ENCODE results near the gene CGB5. TPM values are rescaled to one million over a fixed set of nuclear protein-coding genes. Genes with fewer than 3 reads are reported as not detected.
"Not testable (repeated sequence)": the region's sequence is repeated elsewhere in the genome, so short reads cannot be mapped to it uniquely, and the experiment has no call there.

Gene CGB5
- total RNA-seq, 1 experiment from 2014 or later: not detected

DNA sequence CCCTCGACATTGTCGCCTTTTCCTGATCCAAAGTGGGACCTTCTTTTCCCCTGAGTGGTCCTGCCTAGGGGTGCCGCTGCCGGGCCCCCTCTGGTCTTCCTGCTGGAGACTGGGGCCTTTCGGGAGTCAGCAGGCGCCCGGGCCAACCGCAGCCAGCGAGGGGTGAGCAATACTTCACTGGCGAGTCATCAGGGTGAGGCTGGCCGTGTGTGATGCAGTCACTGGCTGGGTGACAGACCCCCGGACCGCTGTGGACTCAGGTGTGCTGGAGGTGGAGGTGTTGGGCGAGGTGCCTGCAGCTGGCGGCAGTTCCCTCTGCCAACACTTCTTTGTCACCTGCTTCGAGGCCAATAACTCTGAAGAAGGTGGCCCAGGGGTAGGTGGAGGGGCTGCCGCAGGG, 1.5 kb upstream of the CGB5 start:
- Histone ChIP-seq H3K27me3 (ENCODE audit: control insufficient read depth, insufficient read depth, low read length) (no peaks in the 10 kb centered on the region), H3K4me3 (ENCODE audit: low read depth in 2 of 2, low read length in 2 of 2) (no peak overlapping the region), H3K4me1 (ENCODE audit: control insufficient read depth, insufficient read depth, low read length) (no peaks in the 10 kb centered on the region), H3K9me3 (ENCODE audit: control insufficient read depth, insufficient read depth, low read depth, low read length) (no peaks in the 10 kb centered on the region), H3K36me3 (ENCODE audit: control insufficient read depth, insufficient read depth, low read length) (no peaks in the 10 kb centered on the region), H3K27ac (ENCODE audit: low read length) (no peak overlapping the region)
- intact Hi-C loops (cut with micrococcal nuclease; ENCODE audit: unreplicated experiment): no loop called here
- ChIA-PET CTCF (no interaction called here), POLR2A (no interaction called here)
- ATAC-seq (no peak), DNase-seq (ENCODE audit: low read depth, low spot score) (no peak)
- TF ChIP-seq POLR2AphosphoS5 (IDR thresholded peaks at IDR 0.05; ENCODE audit: low read depth, low read length): no peak
- TF ChIP-seq, protein P1, sequence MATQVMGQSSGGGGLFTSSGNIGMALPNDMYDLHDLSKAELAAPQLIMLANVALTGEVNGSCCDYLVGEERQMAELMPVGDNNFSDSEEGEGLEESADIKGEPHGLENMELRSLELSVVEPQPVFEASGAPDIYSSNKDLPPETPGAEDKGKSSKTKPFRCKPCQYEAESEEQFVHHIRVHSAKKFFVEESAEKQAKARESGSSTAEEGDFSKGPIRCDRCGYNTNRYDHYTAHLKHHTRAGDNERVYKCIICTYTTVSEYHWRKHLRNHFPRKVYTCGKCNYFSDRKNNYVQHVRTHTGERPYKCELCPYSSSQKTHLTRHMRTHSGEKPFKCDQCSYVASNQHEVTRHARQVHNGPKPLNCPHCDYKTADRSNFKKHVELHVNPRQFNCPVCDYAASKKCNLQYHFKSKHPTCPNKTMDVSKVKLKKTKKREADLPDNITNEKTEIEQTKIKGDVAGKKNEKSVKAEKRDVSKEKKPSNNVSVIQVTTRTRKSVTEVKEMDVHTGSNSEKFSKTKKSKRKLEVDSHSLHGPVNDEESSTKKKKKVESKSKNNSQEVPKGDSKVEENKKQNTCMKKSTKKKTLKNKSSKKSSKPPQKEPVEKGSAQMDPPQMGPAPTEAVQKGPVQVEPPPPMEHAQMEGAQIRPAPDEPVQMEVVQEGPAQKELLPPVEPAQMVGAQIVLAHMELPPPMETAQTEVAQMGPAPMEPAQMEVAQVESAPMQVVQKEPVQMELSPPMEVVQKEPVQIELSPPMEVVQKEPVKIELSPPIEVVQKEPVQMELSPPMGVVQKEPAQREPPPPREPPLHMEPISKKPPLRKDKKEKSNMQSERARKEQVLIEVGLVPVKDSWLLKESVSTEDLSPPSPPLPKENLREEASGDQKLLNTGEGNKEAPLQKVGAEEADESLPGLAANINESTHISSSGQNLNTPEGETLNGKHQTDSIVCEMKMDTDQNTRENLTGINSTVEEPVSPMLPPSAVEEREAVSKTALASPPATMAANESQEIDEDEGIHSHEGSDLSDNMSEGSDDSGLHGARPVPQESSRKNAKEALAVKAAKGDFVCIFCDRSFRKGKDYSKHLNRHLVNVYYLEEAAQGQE (IDR thresholded peaks at IDR 0.05; ENCODE audit: insufficient read depth in 1 of 2, low read depth in 2 of 2, low read length in 1 of 2): no peak
- BruUV-seq (replicated peaks): no TSS peak
- in situ Hi-C loops (cut with HindIII; ENCODE audit: low pct_unique_long_range_greater_than_20kb, low sequenced_read_pairs): no loop called here

DNA sequence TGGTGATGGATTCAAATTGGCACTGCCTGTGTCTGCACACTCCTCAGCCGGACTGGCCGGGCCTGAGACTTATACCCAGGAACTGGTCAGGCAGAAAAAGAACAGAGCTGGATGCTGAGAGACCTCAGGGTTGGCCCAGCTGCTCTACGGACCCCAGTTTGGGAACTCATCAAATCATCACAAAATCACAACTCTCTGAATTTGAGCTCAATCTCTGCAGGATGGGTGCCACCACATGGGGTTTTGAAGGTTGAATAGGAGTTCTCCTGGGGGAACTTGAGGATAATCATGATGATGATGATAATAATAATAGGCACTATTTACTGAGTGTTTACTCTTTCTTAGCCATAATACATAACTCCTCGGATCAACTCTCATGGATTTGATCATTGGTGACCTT, 982 bp upstream of the CGB5 start:
- intact Hi-C loops (cut with micrococcal nuclease; ENCODE audit: unreplicated experiment); ATAC-seq; DNase-seq (ENCODE audit: low read depth, low spot score); BruUV-seq (replicated peaks); in situ Hi-C loops (cut with HindIII; ENCODE audit: low pct_unique_long_range_greater_than_20kb, low sequenced_read_pairs); H3K36me3 ChIP-seq (ENCODE audit: control insufficient read depth, insufficient read depth, low read length); POLR2A ChIA-PET; H3K4me1 ChIP-seq (ENCODE audit: control insufficient read depth, insufficient read depth, low read length); H3K27ac ChIP-seq (ENCODE audit: low read length); H3K4me3 ChIP-seq (ENCODE audit: low read depth in 2 of 2, low read length in 2 of 2); CTCF ChIA-PET; H3K9me3 ChIP-seq (ENCODE audit: control insufficient read depth, insufficient read depth, low read depth, low read length); H3K27me3 ChIP-seq (ENCODE audit: control insufficient read depth, insufficient read depth, low read length): not testable (repeated sequence)

DNA sequence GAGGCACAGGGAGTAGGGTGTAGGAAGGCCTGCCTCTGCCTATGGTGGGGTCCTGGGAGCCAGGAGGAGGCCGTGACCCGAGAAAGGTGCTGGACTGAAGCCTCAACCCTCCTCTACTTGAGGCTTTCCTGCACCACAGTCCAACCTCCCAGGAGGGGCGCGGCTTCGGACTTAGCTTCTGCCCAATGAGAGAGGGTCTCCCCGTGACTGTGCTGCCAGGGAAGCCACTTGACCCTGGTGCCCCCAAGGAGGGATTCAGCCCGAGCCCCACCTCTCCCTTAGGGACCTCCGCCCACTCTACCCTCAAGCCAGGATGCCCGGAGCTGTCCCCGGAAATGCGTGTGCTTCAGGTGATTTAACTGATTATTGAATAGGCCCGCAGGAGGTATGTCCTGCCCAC, 5.4 kb downstream of the CGB5 start, which contains the start of gene CGB8:
Gene CGB8, minus strand, starts transcription at position 101 of the 400 bp plus-strand sequence. CDS start 372 bp downstream, outside the sequence.
- BruUV-seq (replicated peaks); H3K4me3 ChIP-seq (ENCODE audit: low read depth in 2 of 2, low read length in 2 of 2); DNase-seq (ENCODE audit: low read depth, low spot score); ATAC-seq; H3K27me3 ChIP-seq (ENCODE audit: control insufficient read depth, insufficient read depth, low read length); intact Hi-C loops (cut with micrococcal nuclease; ENCODE audit: unreplicated experiment); H3K4me1 ChIP-seq (ENCODE audit: control insufficient read depth, insufficient read depth, low read length); CTCF ChIA-PET; H3K36me3 ChIP-seq (ENCODE audit: control insufficient read depth, insufficient read depth, low read length); POLR2A ChIA-PET; H3K27ac ChIP-seq (ENCODE audit: low read length); in situ Hi-C loops (cut with HindIII; ENCODE audit: low pct_unique_long_range_greater_than_20kb, low sequenced_read_pairs); H3K9me3 ChIP-seq (ENCODE audit: control insufficient read depth, insufficient read depth, low read depth, low read length): not testable (repeated sequence)

DNA sequence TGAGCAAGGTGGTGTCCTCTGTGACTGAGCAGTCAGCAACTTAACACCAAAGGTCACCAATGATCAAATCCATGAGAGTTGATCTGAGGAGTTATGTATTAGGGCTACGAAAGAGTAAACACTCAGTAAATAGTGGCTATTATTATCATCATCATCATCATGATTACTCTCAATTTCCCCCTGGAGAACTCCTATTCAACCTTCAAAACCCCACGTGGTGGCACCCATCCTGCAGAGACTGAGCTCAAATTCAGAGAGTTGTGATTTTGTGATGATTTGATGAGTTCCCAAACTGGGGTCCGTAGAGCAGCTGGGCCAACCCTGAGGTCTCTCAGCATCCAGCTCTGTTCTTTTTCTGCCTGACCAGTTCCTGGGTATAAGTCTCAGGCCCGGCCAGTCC, 6.2 kb downstream of the CGB5 start:
- ATAC-seq; H3K27me3 ChIP-seq (ENCODE audit: control insufficient read depth, insufficient read depth, low read length); H3K36me3 ChIP-seq (ENCODE audit: control insufficient read depth, insufficient read depth, low read length); H3K27ac ChIP-seq (ENCODE audit: low read length); H3K4me1 ChIP-seq (ENCODE audit: control insufficient read depth, insufficient read depth, low read length); in situ Hi-C loops (cut with HindIII; ENCODE audit: low pct_unique_long_range_greater_than_20kb, low sequenced_read_pairs); DNase-seq (ENCODE audit: low read depth, low spot score); H3K4me3 ChIP-seq (ENCODE audit: low read depth in 2 of 2, low read length in 2 of 2); CTCF ChIA-PET; POLR2A ChIA-PET; BruUV-seq (replicated peaks); H3K9me3 ChIP-seq (ENCODE audit: control insufficient read depth, insufficient read depth, low read depth, low read length); intact Hi-C loops (cut with micrococcal nuclease; ENCODE audit: unreplicated experiment): not testable (repeated sequence)

DNA sequence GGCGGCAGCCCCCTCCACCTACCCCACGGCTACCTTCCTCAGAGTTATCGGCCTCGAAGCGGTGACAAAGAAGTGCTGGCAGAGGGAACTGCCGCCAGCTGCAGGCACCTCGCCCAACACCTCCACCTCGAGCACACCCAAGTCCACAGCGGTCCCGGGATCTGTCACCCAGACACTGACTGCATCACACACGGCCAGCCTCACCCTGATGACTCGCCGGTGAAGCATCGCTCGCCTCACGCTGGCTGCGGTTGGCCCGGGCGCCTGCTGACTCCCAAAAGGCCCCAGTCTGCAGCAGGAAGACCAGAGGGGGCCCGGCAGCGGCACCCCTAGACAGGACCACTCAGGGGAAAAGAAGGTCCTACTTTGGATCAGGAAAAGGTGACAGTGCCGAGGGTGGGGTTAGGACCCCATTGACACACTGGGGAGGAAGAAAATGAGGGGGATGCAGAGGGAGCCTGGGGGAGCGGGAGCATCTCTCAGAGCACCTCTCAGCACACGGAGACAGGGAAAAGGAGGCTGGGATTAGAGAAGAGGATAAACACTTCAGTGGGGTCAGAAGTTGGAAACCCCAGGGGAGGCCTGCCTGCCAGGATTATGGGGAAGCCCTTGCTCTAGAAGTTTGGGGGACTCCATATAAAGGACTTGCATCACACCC, 6.9 kb downstream of the CGB5 start:
- POLR2A ChIA-PET; H3K27me3 ChIP-seq (ENCODE audit: control insufficient read depth, insufficient read depth, low read length); H3K4me1 ChIP-seq (ENCODE audit: control insufficient read depth, insufficient read depth, low read length); H3K4me3 ChIP-seq (ENCODE audit: low read depth in 2 of 2, low read length in 2 of 2); H3K36me3 ChIP-seq (ENCODE audit: control insufficient read depth, insufficient read depth, low read length); BruUV-seq (replicated peaks); H3K9me3 ChIP-seq (ENCODE audit: control insufficient read depth, insufficient read depth, low read depth, low read length); intact Hi-C loops (cut with micrococcal nuclease; ENCODE audit: unreplicated experiment); CTCF ChIA-PET; in situ Hi-C loops (cut with HindIII; ENCODE audit: low pct_unique_long_range_greater_than_20kb, low sequenced_read_pairs); DNase-seq (ENCODE audit: low read depth, low spot score); H3K27ac ChIP-seq (ENCODE audit: low read length): not testable (repeated sequence)
- peak; percentile 83; the same call in 1 of the 2 replicates for ATAC-seq

Data from Panc1 (cell line).